BJ (cell line): Measurements from ENCODE around the gene EFNA3. TPM values are rescaled to one million over a fixed set of nuclear protein-coding genes. Genes with fewer than 3 reads are reported as not detected.

Experiments
- CTCF ChIA-PET: fragments of 350-600 bp; formaldehyde crosslinking; extraction: SDS; loops from one replicate; lab custom pipeline; 2021; ENCODE audit warnings: antibody characterized with exemption, inconsistent platforms; lab: Yijun Ruan, JAX
- POLR2A ChIA-PET: fragments of 300-600 bp; sonication (Branson Sonifier 250); formaldehyde crosslinking; extraction: SDS; loops from one replicate; lab custom pipeline; 2021; ENCODE audit warnings: antibody characterized with exemption; lab: Charles Lee
- DNase-seq: peaks from one replicate; pipeline ENCODE4 v3.0.0-alpha.2; 2011; ENCODE audit warnings: low read depth
- H3K27me3 ChIP-seq: 2 replicates; pipeline ENCODE4 v1.6.0; 2011; ENCODE audit warnings: low read length; ENCODE audit not compliant: control insufficient read depth, insufficient read depth
- H3K36me3 ChIP-seq: 2 replicates; pipeline ENCODE4 v1.5.1; 2011; ENCODE audit warnings: low read length; ENCODE audit not compliant: control insufficient read depth, insufficient read depth
- H3K4me3 ChIP-seq: 2 replicates; pipeline ENCODE4 v1.5.1; 2011; ENCODE audit warnings: low read depth, mild to moderate bottlenecking, control low read depth, low read length
- polyA plus RNA-seq: library from polyadenylated mRNA; depleted of rRNA; stranded (reverse); fragments of >200 nt; gene quantifications from 2 replicates; pipeline ENCODE4 v1.2.3, GENCODE V29; 2011
- TF ChIP-seq, protein P1 (sequence below): IDR thresholded peaks from 2 replicates; pipeline ENCODE4 v1.5.1; 2011; ENCODE audit warnings: low read depth, mild to moderate bottlenecking, control low read depth, inconsistent platforms, low read length, moderate library complexity; ENCODE audit not compliant: insufficient read depth

Gene EFNA3
- polyA plus RNA-seq, 1 experiment: 1.8 TPM

GRCh38 chr1:155130272-155131006 lies 51.8 kb downstream of the EFNA3 start:
- TF ChIP-seq, protein P1, sequence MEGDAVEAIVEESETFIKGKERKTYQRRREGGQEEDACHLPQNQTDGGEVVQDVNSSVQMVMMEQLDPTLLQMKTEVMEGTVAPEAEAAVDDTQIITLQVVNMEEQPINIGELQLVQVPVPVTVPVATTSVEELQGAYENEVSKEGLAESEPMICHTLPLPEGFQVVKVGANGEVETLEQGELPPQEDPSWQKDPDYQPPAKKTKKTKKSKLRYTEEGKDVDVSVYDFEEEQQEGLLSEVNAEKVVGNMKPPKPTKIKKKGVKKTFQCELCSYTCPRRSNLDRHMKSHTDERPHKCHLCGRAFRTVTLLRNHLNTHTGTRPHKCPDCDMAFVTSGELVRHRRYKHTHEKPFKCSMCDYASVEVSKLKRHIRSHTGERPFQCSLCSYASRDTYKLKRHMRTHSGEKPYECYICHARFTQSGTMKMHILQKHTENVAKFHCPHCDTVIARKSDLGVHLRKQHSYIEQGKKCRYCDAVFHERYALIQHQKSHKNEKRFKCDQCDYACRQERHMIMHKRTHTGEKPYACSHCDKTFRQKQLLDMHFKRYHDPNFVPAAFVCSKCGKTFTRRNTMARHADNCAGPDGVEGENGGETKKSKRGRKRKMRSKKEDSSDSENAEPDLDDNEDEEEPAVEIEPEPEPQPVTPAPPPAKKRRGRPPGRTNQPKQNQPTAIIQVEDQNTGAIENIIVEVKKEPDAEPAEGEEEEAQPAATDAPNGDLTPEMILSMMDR: no peak
- ChIA-PET CTCF (interaction anchor here (1.0 to 3.4 kb wide), 3 partner anchors 39 to 45 kb away, joined by 3 to 22 read pairs (median 9); partner anchors contain the start of gene KRTCAP2), POLR2A (no interaction called here)
- no peaks in the 10 kb centered on the region for H3K36me3 ChIP-seq
- DNase-seq: no peak
- peaks cover 37% of the 10 kb centered on the region for H3K27me3 ChIP-seq
- H3K4me3 ChIP-seq: no peak overlapping the region

- ChIA-PET POLR2A (no interaction called here), CTCF (interaction anchor here (2.6 to 3.4 kb wide), 2 partner anchors 40 to 46 kb away, joined by 9 to 22 read pairs; no protein-coding TSS in a partner anchor)
- no peak for DNase-seq
- TF ChIP-seq, protein P1: no peak
- Histone ChIP-seq H3K4me3 (no peak overlapping the region), H3K36me3 (no peaks in the 10 kb centered on the region), H3K27me3 (peaks cover 30% of the 10 kb centered on the region)
Observed at GRCh38 chr1:155131285-155131684, 52.6 kb downstream of the EFNA3 start.

DNA sequence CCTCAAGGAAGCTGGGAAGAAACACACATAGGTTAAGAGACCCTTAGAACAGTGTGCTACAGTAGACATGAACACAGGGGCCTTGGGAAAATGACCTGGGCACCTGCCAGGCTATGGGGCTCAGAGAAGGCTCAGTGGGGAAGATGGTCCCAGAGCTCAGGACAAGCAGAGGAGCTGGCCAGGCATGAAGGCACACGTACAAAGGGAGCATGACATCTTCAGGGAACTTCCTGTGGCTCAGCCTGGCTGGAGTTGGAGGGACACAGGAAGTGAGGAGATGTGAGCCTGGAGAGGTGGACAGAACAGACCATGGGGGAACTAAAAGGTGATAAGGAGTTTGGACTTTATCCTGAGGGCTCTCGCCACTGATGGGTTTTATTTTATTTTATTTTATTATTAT lies 53.2 kb downstream of the EFNA3 start:
- ChIA-PET POLR2A (no interaction called here), CTCF (interaction anchor here (1.1 to 3.4 kb wide), 3 partner anchors 35 to 46 kb away, joined by 3 to 22 read pairs (median 9); no protein-coding TSS in a partner anchor)
- TF ChIP-seq, protein P1: no peak

GRCh38 chr1:155133799-155134281 lies 55.2 kb downstream of the EFNA3 start:
- TF ChIP-seq, protein P1: no peak
- peaks cover 5% of the 10 kb centered on the region for H3K36me3 ChIP-seq
- peaks cover 10% of the 10 kb centered on the region for H3K27me3 ChIP-seq
- DNase-seq: no peak
- ChIA-PET POLR2A (interaction anchor here (0.6 kb wide), 1 partner anchor 16 kb away, joined by 3 read pairs; no protein-coding TSS in a partner anchor), CTCF (interaction anchor here (0.9 to 3.2 kb wide), 4 partner anchors 33 to 799 kb away, joined by 3 to 19 read pairs (median 4); no protein-coding TSS in a partner anchor)
- H3K4me3 ChIP-seq: no peak overlapping the region

More for the DNA sequence above, 53.2 kb downstream of the EFNA3 start:
- no peak overlapping the region for H3K4me3 ChIP-seq
- no peak for DNase-seq
- H3K36me3 ChIP-seq: no peaks in the 10 kb centered on the region; the same call in 1 of the 2 replicates
- H3K27me3 ChIP-seq: peaks cover 26% of the 10 kb centered on the region

GRCh38 chr1:155134322-155134721 lies 55.7 kb downstream of the EFNA3 start:
- TF ChIP-seq, protein P1: no peak
- DNase-seq: no peak
- Histone ChIP-seq H3K36me3 (peaks cover 5% of the 10 kb centered on the region), H3K4me3 (no peak overlapping the region), H3K27me3 (peaks cover 5% of the 10 kb centered on the region)
- ChIA-PET CTCF (interaction anchor here (1.2 to 4.2 kb wide), 6 partner anchors 9 to 49 kb away, joined by 4 to 19 read pairs (median 11); partner anchors contain the start of gene KRTCAP2), POLR2A (interaction anchor here (0.6 to 0.7 kb wide), 2 partner anchors 17 to 1148 kb away, joined by 3 to 4 read pairs; partner anchors contain the start of gene RAB13)
